Measurements from ENCODE around the gene CARM1.
"Not testable (repeated sequence)": the region's sequence is repeated elsewhere in the genome, so short reads cannot be mapped to it uniquely, and the experiment has no call there.

The CARM1 gene

GRCh38 chr19:10876459-10877240 lies 5.3 kb downstream of the CARM1 start:
- no peak for FAIRE-seq

GRCh38 chr19:10877608-10878007 lies 6.3 kb downstream of the CARM1 start:
- FAIRE-seq = not testable (repeated sequence)

GRCh38 chr19:10878253-10878652 lies 6.9 kb downstream of the CARM1 start:
- no peak for FAIRE-seq

- no peak for FAIRE-seq
Measured at GRCh38 chr19:10881403-10882107, 10.2 kb downstream of the CARM1 start.

GRCh38 chr19:10882108-10882457 lies 10.7 kb downstream of the CARM1 start:
- FAIRE-seq = no peak

DNA sequence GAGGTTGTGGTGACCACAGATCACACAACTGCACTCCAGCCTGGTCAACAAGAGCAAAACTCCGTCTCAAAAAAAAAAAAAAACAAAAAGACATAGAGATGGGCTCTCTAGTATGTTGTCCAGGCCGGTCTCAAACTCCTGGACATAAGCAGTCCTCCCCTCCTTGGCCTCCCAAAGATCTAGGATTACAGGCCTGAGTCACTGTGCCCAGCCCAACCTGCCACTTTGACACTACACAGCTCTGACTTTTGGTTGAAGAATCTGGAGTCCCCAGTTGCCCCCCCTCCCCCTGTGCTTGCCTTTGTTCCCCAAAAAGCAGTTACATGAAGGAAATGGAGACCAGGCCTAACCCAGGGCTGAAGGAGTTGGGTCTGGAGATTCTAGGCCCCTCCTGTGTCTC lies 12.9 kb downstream of the CARM1 start:
- FAIRE-seq = no peak

DNA sequence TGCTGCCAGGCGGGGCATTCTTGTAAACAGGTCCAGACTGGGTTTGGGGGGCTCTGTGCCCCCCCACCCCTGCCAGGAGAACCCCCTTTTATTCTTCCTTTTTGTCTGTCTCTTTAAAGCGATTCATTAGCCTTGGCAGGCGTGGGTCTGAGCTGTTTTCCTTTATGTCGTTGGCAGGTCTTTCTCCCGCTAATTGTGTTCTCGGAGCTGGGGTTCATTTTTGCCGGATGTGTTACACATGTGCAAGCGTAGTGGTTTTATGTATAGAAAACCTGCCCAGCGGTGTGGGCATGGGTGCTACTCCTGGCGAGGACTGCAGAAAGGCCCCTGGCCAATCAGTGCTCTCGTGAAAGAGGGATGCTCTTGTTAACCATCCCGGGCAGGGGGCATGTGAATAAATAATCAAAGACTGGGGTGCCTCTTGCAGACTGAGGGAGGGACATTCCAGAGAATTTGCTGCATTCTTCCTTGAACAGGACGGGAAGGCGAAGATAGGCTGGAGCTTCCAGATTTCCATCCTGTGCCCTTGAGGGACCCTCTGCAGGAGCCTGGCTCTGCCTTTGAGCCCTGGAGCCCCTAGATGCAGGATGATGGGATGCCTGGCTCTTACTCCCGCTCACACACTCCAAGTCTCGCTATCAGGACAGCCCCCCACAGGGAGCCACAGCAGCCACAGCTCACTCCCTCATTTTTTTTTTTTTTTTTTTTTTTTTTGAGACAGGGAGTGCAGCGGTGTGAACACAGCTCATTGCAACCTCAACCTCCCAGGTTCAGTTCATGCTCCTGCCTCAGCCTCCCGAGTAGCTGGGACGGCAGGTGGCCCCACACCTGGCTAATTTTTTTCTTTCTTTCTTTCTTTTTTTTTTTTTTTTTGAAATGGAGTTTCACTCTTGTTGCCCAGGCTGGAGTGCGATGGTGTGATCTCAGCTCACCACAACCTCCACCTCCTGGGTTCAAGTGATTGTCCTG lies 14.1 kb downstream of the CARM1 start:
- no peak for FAIRE-seq

DNA sequence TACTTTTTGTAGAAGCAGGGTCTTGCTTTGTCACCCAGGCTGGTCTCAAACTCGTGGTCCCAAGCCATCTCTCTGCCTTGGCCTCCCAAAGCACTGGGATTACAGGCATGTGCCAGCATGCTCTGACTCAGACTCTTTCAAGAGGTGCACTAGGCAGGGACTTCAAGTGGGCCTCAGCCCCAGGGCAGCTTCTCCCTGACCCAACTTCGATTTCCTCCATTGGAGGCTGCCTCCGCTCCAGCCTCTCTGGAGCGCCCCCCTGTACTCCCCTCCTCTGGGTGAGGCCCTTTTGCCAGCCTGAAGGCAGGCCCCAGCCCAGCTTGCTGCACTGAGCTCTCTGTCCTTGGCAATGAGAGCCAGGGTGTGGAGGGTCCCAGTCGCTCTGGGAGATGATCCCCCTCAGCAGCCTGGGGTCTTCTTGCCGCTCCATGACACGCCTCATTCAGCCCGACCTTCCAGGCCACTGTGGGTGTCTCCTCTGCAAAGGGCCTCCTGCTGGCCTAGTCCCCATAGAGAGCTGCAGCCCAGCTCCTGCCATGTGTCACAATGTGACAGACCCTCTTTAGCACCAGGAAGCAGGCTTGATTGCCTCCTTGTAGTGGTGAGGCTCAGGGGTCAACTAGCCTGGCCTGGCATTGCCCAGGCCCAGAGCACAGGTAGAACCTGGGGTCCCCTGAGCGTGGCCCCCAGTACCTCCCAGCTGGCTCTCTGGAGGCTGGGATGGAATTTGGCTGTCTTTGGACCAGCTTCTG lies 16.4 kb downstream of the CARM1 start:
- no peak for FAIRE-seq

DNA sequence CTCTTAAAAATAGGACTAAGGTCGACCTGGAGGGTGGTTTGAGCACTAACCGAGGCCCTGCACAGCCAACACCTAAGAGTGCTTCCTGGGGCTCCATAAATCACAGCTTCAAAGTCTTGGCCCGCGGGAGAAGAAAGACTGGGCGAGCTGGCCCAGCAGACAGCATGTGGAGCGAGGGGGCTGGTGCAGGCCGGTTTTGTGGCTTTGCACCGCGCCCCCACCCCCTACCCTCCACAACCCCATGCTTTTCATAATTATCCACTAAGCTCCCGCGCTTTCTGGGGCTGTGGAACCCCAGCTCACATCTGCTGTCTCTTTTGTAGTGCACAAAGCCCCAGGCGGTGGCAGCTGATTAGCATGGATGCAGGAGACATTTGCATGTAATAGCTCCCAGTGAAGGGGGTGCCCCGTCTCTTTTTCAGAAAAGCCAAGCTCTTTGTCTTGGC lies 17.1 kb downstream of the CARM1 start:
- FAIRE-seq = no peak

- FAIRE-seq = no peak
Measured at GRCh38 chr19:10889880-10890279, 18.5 kb downstream of the CARM1 start.

GRCh38 chr19:10891405-10892086 lies 20.2 kb downstream of the CARM1 start:
- FAIRE-seq = no peak

GRCh38 chr19:10892256-10892655 lies 20.9 kb downstream of the CARM1 start:
- no peak for FAIRE-seq

DNA sequence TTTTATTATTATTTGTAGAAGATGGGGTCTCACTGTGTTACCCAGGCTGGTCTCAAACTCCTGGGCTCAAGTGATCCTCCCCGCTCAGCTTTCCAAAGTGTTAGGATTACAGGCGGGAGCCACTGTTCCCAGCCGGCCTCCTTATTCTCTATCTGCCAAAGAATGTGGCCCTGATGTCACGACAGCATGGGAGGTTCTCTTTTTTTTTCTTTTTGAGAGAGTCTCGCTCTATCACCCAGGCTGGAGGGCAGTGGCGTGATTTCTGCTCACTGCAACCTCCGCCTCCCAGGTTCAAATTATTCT lies 23.5 kb downstream of the CARM1 start:
- FAIRE-seq = no peak

DNA sequence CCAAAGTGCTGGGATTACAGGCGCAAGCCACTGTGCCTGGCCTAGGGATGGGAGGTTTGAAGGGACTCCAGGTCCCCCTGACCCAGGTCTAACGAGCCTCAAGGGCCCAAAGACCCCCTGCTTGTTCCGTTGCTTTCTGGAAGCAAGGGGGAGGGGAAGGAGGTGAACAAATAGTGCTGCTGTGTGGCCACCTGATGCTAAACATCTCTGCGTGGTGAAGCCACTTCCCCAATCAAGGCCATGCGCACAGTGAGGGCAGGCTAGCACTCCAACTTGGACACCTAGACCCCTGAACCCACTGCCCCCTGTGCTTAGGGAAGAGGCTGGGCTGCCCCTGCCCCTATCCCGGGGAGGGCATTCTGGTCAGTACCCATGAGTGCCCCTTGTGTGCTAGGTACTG lies 24.0 kb downstream of the CARM1 start:
- no peak for FAIRE-seq

DNA sequence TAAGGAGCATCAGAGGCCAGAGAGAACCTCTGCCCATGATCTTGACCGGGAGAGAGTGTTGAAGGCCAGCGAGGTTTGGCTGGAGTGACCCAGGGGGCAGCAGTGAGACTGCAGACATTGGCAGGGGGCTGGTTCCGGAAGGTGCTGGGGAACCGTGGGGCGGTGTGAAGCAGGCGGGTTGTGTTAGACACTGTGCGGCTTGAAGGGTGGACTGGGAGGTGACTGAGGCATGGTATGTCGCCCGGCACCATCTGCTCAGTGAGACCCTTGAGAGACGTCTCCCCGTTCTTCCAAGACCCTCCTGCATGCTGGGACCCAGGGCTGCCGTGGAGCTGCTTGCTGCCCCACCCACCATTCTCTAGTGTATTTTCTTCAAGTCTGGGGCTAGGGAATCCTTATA lies 24.6 kb downstream of the CARM1 start:
- no peak for FAIRE-seq

- FAIRE-seq = no peak
Measured at GRCh38 chr19:10896851-10897526, 25.6 kb downstream of the CARM1 start.

DNA sequence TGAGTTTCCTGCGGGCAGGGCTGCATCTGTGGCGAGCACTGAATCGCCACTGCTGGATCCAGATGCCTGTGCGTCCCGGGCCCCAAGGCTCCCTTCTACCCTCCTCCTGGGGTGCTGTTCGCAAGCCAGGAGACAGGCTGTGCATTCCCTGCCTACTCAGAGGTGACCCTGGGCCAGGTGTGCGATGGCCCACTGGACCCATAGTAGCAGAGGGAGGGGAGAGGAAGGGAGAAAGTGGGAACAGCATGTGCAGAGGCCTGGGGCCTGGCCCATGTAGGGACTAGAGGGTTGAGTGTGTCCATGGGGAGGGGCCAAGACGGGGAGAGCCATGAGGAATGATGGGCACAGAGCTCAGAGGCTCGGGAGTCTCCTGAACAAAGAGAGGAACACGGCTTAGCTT lies 27.3 kb downstream of the CARM1 start:
- no peak for FAIRE-seq

DNA sequence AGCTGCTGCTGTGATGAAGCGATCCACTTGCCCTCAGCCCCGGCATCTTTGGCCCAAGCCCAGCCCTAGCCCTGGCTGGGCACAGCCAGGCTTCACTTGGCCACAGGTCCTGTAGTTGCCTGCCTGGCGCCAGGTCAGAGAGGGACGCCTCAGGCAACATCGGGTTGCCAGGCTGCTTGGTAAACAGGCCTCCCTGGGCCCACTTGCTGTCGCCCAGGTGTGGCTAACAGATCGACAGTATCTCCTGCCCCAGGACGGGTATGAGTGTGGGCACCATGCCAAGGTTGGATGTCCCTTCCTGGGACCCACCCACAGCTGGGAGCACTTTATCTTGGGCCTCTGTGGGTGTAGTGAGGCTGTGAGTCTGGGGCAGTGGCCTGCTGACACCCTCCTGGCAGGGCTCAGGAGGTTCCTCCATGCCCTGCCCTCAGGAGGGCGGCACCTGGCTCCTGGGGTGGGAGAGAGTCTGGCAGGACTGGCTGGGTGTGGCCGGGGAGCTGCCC lies 27.8 kb downstream of the CARM1 start:
- no peak for FAIRE-seq

DNA sequence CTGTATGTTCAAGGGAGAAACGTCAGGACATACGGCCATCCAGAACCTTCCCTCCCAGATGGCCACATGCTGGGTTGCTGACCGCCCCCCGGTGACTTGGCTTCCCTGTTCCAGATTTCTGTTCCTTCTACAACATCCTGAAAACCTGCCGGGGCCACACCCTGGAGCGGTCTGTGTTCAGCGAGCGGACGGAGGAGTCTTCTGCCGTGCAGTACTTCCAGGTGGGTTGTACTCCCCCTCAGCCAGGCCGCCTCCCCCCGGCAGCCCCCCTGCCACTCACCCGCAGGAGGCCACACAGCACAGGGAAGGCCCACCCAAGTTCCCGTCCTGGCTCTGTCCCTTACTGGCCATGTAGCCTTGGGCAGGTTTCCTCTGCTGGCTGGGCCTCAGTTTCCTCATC lies 36.6 kb downstream of the CARM1 start:
- no peak for FAIRE-seq

DNA sequence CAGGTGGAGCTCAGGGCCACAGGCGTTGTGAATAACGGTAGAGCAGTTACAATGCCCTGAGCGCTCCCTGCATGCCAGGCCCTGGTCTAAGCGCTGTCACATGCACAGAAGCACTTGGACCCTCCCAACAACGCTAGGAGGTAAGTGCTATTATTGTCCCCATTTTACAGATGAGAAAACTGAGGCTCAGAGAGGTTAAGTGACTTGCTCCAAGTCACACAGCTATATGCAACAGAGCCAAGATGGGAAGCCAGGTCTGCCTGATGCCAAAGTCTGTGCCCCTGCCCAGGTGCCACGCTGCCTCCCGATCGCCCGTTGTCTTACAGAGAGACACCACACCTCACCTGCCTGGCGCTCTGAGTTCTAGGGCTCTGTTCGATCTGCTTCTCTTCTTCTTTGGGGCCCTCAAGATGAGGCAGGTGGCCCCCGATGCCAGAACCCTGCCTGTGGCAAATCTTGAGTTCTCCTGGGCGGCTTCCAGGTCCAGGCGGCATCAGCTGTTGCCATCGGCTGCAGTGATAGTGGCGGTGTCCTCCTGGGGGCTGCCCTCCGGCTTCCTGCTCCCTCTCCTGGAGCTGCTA lies 37.1 kb downstream of the CARM1 start:
- FAIRE-seq = no peak

Measured in A204.1 (cell line).